Measurements from ENCODE around the gene ERVV-1.

The ERVV-1 gene

DNA sequence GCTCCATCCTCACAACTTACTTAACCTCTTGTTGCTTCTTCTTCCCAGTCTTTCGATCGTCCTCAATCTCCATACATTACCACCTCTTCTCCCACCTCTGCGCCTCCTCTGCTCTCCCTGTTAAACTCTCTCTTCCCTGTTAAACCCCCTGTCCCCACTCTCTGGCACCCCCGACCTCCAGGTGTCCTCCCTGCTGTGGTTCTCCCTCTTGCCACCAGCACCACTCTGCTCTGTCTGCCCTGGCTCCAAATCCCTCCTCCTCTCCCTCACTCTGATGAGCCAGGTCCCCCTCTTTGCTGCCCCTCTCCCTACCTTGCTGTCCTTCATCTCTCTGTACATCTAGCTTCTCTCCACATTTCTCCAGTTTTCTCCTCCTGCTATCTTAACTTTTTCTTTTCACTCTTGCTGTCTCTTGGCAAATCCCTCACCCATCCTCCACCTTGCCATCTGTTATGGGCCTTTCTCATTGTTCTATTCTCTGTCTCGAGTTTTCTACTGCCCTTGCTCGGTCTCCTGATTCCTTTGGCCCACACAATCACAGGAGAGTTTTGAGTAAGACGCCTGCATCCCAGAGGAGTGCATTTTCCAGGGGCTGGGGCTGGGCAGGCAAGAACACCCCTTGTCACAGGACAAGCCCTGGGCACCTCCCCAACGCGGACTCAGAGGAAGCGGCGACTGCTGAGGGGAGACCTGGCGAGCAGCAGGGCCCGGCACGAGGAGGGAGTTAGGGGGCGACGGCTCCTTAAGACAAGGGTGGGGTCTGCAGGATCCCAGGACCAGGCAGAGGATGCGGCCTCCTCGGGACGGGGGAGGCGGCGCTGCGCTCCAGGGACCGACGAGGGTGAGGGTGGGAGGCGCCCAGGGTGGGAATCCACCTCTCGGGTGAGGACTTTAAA is 21.4 kb upstream of the ERVV-1 start:
- DNase-seq (ENCODE audit: insufficient read length, low spot score) = no peak
- FAIRE-seq = no peak
- TF ChIP-seq, protein P1, sequence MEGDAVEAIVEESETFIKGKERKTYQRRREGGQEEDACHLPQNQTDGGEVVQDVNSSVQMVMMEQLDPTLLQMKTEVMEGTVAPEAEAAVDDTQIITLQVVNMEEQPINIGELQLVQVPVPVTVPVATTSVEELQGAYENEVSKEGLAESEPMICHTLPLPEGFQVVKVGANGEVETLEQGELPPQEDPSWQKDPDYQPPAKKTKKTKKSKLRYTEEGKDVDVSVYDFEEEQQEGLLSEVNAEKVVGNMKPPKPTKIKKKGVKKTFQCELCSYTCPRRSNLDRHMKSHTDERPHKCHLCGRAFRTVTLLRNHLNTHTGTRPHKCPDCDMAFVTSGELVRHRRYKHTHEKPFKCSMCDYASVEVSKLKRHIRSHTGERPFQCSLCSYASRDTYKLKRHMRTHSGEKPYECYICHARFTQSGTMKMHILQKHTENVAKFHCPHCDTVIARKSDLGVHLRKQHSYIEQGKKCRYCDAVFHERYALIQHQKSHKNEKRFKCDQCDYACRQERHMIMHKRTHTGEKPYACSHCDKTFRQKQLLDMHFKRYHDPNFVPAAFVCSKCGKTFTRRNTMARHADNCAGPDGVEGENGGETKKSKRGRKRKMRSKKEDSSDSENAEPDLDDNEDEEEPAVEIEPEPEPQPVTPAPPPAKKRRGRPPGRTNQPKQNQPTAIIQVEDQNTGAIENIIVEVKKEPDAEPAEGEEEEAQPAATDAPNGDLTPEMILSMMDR (IDR thresholded peaks at IDR 0.05; ENCODE audit: insufficient read depth, missing control alignments) = no peak

DNA sequence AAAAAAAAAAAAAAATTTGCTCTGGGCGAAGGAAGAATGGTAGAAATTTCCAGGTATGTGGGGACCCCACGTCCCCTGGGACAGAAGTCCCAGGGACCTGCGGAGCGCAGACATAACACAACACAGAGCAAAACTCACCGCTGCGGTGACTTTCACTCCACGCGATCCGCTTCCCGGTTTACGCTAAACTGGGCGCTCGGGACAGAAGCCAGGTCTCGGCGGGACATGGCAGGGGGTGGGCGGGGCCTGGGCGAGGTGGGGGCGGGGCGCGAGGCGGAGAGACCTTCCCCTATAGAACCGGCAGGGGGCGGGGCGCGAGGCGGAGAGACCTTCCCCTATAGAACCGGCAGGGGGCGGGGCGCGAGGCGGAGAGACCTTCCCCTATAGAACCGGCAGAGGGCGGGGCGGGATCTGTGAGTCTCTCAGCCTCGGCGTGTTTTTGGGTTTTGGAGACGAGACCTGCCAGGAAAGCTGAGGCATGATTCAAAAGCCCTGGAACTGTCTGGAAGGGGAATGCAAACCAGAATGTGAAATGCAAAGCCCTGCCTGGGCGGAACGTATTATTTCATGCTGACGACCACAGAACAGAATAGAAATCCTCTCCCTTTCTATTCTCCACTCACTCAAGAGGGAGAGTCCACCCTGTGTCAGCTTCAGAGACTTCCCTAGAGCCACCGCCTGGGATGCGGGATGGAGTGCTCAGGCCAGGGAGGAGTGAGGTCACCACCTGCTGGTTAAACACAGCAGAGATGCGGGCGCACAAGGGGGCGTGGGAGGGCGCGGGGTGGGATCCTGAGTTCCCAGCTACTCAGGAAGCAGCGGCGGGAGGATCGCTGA is 20.2 kb upstream of the ERVV-1 start:
- FAIRE-seq = no peak
- peak; percentile 42 for DNase-seq (ENCODE audit: insufficient read length, low spot score)
- TF ChIP-seq, protein P1 (IDR thresholded peaks at IDR 0.05; ENCODE audit: insufficient read depth, missing control alignments) = peak; percentile 34

DNA sequence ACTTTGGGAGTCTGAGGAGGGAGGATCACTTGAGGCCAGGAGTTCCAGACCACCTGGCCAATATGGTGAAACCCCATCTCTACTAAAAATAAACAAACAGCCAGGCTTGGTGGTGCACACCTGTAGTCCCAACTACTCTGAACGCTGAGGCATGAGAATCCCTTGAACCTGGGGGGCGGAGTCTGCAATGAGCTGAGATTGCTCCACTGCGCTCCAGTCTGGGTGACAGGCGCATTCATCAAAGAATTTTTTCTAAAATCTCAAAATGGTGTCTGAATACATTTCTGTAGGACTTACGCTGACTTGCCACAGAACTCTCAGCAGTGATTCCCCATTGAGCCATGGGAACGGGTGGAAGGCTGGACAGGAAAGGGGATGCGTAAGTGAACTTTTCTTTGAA is 18.0 kb upstream of the ERVV-1 start:
- TF ChIP-seq, protein P1 (IDR thresholded peaks at IDR 0.05; ENCODE audit: insufficient read depth, missing control alignments) = no peak
- FAIRE-seq (no peak), DNase-seq (ENCODE audit: insufficient read length, low spot score) (no peak)

DNA sequence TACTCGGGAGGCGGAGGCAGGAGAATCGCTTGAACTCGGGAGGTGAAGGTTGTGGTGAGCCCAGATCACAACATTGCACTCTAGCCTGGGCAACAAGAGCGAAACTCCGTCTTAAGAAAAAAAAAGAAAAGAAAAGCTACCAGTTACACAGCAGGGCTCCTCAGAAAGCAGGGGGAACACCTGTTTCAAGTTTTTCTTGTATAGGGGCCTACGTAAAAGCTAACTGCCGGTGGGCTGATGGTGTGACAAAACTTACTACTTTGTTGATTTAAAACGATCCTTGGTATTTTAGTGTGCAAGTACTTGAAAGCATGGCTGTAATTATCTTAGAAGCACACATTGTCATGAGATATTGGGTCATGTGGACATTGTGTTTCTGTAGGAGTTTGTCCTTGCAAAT is 15.7 kb upstream of the ERVV-1 start:
- TF ChIP-seq, protein P1 (IDR thresholded peaks at IDR 0.05; ENCODE audit: insufficient read depth, missing control alignments) = no peak
- no peak for FAIRE-seq
- no peak for DNase-seq (ENCODE audit: insufficient read length, low spot score)

DNA sequence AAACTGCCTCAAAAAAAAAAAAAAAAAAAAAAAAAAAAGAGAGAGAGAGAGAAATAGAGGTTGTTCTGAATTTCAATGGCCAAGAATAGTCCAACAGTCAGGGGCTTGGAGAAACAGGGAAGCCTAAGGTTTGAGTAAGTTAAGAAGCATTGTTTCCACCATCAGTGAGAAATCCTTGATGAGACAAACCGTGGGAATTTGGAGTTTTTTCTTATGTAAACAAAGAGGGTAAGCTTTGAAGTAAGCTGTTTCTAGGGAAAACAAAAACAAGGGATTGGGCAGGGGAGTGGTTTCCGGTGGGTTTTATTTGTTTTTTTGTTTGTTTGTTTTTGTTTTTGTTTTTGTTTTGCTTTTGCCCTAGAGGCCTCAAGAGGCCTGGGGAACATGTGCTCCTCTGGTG is 11.2 kb upstream of the ERVV-1 start:
- no peak for FAIRE-seq
- TF ChIP-seq, protein P1 (IDR thresholded peaks at IDR 0.05; ENCODE audit: insufficient read depth, missing control alignments) = no peak
- no peak for DNase-seq (ENCODE audit: insufficient read length, low spot score)

DNA sequence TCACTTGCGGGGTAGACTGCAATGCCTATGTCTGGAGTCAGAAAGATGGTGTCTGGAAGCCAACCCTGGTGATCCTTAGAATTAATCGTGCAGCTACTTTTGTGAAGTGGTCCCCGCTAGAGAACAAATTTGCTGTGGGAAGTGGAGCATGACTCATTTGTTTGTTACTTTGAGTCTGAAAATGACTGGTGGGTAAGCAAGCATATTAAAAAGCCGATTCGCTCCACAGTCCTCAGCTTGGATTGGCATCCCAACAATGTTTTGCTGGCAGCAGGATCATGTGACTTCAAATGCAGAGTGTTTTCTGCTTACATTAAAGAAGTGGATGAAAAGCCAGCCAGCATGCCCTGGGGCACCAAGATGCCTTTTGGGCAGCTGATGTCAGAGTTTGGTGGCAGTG is 9.5 kb upstream of the ERVV-1 start:
- FAIRE-seq (no peak), DNase-seq (ENCODE audit: insufficient read length, low spot score) (no peak)
- TF ChIP-seq, protein P1 (IDR thresholded peaks at IDR 0.05; ENCODE audit: insufficient read depth, missing control alignments) = no peak

Measured in D721Med (cell line).